Hepatocyte (in vitro differentiated cells): Measurements from ENCODE around the gene AKAP10. TPM values are rescaled to one million over a fixed set of nuclear protein-coding genes. Genes with fewer than 3 reads are reported as not detected.
"Not testable (repeated sequence)": the region's sequence is repeated elsewhere in the genome, so short reads cannot be mapped to it uniquely, and the experiment has no call there.

Source experiments
- DNase-seq: peaks from one replicate; pipeline ENCODE4 v3.0.0-alpha.2; 2016; ENCODE audit warnings: low spot score
- H2AFZ ChIP-seq: fragments of 200-600 bp; sonication (generic); 2 replicates; pipeline ENCODE4 v1.6.0; 2016; ENCODE audit warnings: antibody characterized with exemption, mild to moderate bottlenecking
- H3K27ac ChIP-seq: fragments of 200-600 bp; sonication (generic); 2 replicates; pipeline ENCODE4 v1.5.1; 2016; ENCODE audit warnings: mild to moderate bottlenecking
- H3K27me3 ChIP-seq: fragments of 200-600 bp; sonication (generic); 2 replicates; pipeline ENCODE4 v1.6.1; 2016
- H3K36me3 ChIP-seq: fragments of 200-600 bp; sonication (generic); replicated peaks from 2 replicates; pipeline ENCODE4 v1.5.1; 2016; ENCODE audit warnings: low read depth; ENCODE audit not compliant: insufficient read depth
- H3K4me1 ChIP-seq: fragments of 200-600 bp; sonication (generic); 2 replicates; pipeline ENCODE4 v1.5.1; 2016; ENCODE audit warnings: mild to moderate bottlenecking, moderate library complexity; ENCODE audit not compliant: insufficient read depth
- H3K4me2 ChIP-seq: fragments of 200-600 bp; sonication (generic); 2 replicates; pipeline ENCODE4 v1.6.0; 2016
- H3K4me3 ChIP-seq: fragments of 200-600 bp; sonication (generic); 2 replicates; pipeline ENCODE4 v1.5.1; 2016; ENCODE audit warnings: mild to moderate bottlenecking
- H3K79me2 ChIP-seq: fragments of 200-600 bp; sonication (generic); 2 replicates; pipeline ENCODE4 v1.6.0; 2017; ENCODE audit warnings: mild to moderate bottlenecking
- H3K9me2 ChIP-seq: fragments of 200-600 bp; sonication (generic); replicated peaks from 2 replicates; pipeline ENCODE4 v1.6.0; 2017; ENCODE audit warnings: mild to moderate bottlenecking; ENCODE audit not compliant: insufficient read depth
- H3K9me3 ChIP-seq: fragments of 200-600 bp; sonication (generic); 2 replicates; pipeline ENCODE4 v1.5.1; 2016; ENCODE audit warnings: low read depth, mild to moderate bottlenecking
- H4K20me1 ChIP-seq: fragments of 200-600 bp; sonication (generic); 2 replicates; pipeline ENCODE4 v1.6.0; 2016; ENCODE audit warnings: mild to moderate bottlenecking; ENCODE audit not compliant: insufficient read depth, poor library complexity, severe bottlenecking
- EZH2 ChIP-seq: fragments of 200-600 bp; sonication (generic); IDR thresholded peaks from 2 replicates; pipeline ENCODE4 v1.6.1; 2016; ENCODE audit warnings: antibody characterized with exemption, mild to moderate bottlenecking, borderline replicate concordance
- EZH2phosphoT487 ChIP-seq: fragments of 200-600 bp; sonication (generic); IDR thresholded peaks from one replicate; pipeline ENCODE4 v1.6.1; 2018; ENCODE audit warnings: antibody characterized with exemption, mild to moderate bottlenecking, low read depth, moderate library complexity; ENCODE audit not compliant: unreplicated experiment, severe bottlenecking
- WGBS: methylation state at CpG from one replicate; pipeline ENCODE4 v1.1.6; 2016; ENCODE audit warnings: low lambda C conversion rate; ENCODE audit errors: missing lambda C conversion rate; 5-methylcytosine and 5-hydroxymethylcytosine counted together
- polyA plus RNA-seq: library from polyadenylated mRNA; unstranded; fragments of >200 nt; fragmentation: Nextera tagmentation; extraction: Ambion mirVana; gene quantifications from 2 replicates; pipeline ENCODE4 v1.2.1, GENCODE V29; 2016
- total RNA-seq: library from RNA; depleted of rRNA; stranded (reverse); fragments of >200 nt; gene quantifications from 2 replicates; pipeline ENCODE4 v1.2.3, GENCODE V29; 2014
- TF ChIP-seq, protein P1 (sequence below): fragments of 200-600 bp; sonication (generic); IDR thresholded peaks from 2 replicates; pipeline ENCODE4 v1.5.1; 2016; ENCODE audit warnings: antibody characterized with exemption, mild to moderate bottlenecking; ENCODE audit not compliant: poor library complexity

AKAP10 gene, protein sequence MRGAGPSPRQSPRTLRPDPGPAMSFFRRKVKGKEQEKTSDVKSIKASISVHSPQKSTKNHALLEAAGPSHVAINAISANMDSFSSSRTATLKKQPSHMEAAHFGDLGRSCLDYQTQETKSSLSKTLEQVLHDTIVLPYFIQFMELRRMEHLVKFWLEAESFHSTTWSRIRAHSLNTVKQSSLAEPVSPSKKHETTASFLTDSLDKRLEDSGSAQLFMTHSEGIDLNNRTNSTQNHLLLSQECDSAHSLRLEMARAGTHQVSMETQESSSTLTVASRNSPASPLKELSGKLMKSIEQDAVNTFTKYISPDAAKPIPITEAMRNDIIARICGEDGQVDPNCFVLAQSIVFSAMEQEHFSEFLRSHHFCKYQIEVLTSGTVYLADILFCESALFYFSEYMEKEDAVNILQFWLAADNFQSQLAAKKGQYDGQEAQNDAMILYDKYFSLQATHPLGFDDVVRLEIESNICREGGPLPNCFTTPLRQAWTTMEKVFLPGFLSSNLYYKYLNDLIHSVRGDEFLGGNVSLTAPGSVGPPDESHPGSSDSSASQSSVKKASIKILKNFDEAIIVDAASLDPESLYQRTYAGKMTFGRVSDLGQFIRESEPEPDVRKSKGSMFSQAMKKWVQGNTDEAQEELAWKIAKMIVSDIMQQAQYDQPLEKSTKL
- total RNA-seq: 19.6 and 19.8 TPM in 2 replicates
- 15.5 and 17.6 TPM in 2 replicates for polyA plus RNA-seq

DNA sequence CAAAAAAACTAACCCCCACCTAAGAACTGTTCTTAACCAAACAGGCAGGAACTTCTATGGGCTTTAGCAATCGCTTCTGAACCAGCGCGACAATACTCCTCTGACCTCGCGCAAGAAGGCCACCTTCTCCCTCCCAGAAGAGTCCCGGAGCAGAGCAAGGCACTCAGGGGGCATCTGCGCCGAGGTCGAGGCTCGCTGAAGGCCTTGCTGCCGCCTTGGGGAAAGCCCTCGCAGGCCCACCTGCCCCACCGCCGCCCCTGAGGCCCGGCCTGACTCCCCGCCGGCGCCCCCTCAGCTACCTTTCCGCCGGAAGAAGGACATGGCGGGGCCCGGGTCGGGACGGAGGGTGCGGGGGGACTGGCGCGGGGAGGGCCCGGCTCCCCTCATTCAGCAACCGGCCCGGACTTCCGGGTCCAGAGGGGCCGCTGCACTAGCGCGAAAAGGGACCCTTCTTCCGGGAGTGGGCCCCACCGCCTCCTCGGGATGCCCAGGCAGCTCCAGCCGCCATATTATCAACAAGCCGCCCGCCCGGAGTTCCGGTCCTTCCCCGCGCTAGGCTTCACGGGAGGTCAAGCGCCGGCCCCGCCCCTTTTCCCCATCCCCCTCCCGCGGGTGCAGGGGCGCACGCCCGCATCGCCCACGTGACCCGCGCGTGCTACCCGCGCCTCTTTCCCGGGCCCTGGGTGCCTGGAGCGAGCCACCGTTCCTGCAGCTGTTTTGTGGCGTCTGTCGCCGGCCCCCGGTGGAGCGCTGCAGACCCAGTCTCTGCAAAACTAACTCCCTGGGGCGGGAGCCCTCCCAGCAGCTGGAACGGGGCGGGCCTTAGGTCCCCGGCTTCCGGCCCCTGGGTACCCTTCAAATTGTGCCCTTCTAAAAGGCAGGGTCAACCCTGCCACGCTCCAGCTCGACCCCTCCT is at the start of gene AKAP10:
Gene AKAP10, minus strand, starts transcription at position 536 of the 916 bp plus-strand sequence. Its CDS starts 149 bp downstream, at position 387.
- peak; percentile 96 for DNase-seq
- Histone ChIP-seq H3K9me3 (no peaks in the 10 kb centered on the region), H3K4me2 (peak within 1 kb of the TSS; percentile 94), H3K4me1 (peaks cover 33% of the 10 kb centered on the region), H3K27me3 (no peaks in the 10 kb centered on the region), H3K4me3 (peak within 1 kb of the TSS; percentile 92), H2AFZ (peak within 1 kb of the TSS; percentile 95), H3K36me3 (no peaks in the 10 kb centered on the region), H3K79me2 (peaks cover 59% of the 10 kb centered on the region), H3K9me2 (no peaks in the 10 kb centered on the region), H4K20me1 (peaks cover 9% of the 10 kb centered on the region), H3K27ac (peak within 1 kb of the TSS; percentile 96)
- TF ChIP-seq EZH2phosphoT487: no peak
- no peak for TF ChIP-seq EZH2
- TF ChIP-seq, protein P1, sequence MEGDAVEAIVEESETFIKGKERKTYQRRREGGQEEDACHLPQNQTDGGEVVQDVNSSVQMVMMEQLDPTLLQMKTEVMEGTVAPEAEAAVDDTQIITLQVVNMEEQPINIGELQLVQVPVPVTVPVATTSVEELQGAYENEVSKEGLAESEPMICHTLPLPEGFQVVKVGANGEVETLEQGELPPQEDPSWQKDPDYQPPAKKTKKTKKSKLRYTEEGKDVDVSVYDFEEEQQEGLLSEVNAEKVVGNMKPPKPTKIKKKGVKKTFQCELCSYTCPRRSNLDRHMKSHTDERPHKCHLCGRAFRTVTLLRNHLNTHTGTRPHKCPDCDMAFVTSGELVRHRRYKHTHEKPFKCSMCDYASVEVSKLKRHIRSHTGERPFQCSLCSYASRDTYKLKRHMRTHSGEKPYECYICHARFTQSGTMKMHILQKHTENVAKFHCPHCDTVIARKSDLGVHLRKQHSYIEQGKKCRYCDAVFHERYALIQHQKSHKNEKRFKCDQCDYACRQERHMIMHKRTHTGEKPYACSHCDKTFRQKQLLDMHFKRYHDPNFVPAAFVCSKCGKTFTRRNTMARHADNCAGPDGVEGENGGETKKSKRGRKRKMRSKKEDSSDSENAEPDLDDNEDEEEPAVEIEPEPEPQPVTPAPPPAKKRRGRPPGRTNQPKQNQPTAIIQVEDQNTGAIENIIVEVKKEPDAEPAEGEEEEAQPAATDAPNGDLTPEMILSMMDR: no peak
- WGBS: 0% methylated on average over 32 of the region's 75 CpGs

DNA sequence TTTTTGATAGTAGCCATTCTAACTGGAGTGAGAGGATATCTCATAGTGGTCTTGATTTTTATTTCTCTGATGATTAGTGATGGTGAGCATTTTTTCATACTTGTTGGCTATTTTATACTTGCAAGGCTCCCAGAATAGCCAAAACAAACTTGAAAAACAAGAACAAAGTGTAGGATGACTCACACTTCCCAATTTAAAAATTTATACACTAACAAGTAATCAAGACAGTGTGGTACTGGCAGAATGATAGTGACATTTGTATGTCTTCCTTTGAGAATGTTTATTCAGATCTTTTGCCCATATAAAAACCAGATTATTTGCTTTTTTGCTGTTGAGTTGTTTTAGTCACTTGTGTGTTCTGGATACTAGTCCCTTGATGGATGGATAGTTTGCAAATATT is 49.3 kb upstream of the AKAP10 start:
- no peak for DNase-seq
- Histone ChIP-seq H2AFZ (no peak overlapping the region), H3K9me2 (no peaks in the 10 kb centered on the region), H3K4me3 (no peak overlapping the region), H4K20me1 (no peaks in the 10 kb centered on the region), H3K27ac (no peak overlapping the region), H3K9me3 (no peaks in the 10 kb centered on the region), H3K4me2 (no peak overlapping the region), H3K36me3 (no peaks in the 10 kb centered on the region), H3K4me1 (no peaks in the 10 kb centered on the region), H3K79me2 (no peaks in the 10 kb centered on the region), H3K27me3 (peaks cover 4% of the 10 kb centered on the region)
- TF ChIP-seq EZH2: no peak
- TF ChIP-seq, protein P1: no peak
- no peak for TF ChIP-seq EZH2phosphoT487

DNA sequence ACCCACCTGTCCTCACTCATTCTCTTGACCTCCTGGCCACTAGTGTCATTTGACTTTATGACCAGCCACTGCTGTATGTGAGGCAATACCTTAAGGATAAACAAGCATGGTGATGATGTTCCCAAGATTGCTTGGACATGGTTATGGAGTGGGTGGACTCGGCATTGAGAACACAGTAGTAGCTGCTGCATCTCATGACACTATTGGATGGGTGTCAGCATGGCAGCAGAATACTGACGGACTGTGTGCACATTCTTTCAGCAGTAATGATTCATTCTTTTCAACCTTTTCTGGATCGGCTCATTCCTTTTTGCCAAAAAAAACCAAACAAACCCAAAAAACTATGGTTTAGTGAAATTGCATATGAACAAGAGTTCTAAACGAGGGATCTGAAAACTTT is 45.1 kb upstream of the AKAP10 start:
- DNase-seq: no peak
- Histone ChIP-seq H3K9me3 (no peaks in the 10 kb centered on the region), H2AFZ (no peak overlapping the region), H3K4me2 (no peak overlapping the region), H3K4me3 (no peak overlapping the region), H3K27me3 (peaks cover 4% of the 10 kb centered on the region), H3K79me2 (no peaks in the 10 kb centered on the region), H3K9me2 (no peaks in the 10 kb centered on the region), H3K4me1 (no peaks in the 10 kb centered on the region), H3K36me3 (no peaks in the 10 kb centered on the region), H4K20me1 (no peaks in the 10 kb centered on the region), H3K27ac (no peak overlapping the region)
- TF ChIP-seq, protein P1: no peak
- TF ChIP-seq EZH2: no peak
- no peak for TF ChIP-seq EZH2phosphoT487
- 88% methylated on average over 4 of the region's 4 CpGs for WGBS

DNA sequence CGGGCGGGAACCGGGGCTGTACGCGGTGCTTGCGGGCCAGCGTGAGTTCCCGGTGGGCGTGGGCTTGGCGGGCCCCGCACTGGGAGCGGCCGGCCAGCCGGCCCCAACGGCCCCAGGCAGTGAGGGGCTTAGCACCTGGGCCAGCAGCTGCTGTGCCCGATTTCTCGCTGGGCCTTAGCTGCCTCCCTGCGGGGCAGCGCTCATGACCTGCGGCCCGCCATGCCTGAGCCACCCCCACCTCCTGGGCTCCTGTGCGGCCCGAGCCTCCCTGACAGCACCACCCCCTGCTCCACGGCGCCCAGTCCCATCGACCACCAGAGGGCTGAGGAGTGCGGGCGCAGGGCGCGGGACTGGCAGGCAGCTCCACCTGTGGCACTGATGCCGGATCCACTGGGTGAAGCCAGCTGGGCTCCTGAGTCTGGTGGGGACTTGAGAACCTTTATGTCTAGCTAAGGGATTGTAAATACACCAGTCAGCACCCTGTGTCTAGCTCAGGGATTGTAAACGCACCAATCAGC is 38.9 kb upstream of the AKAP10 start:
- not testable (repeated sequence) for H3K9me3 ChIP-seq, H3K4me1 ChIP-seq, H3K4me3 ChIP-seq, H4K20me1 ChIP-seq, H3K9me2 ChIP-seq, H3K4me2 ChIP-seq, H3K36me3 ChIP-seq, H3K79me2 ChIP-seq, H3K27ac ChIP-seq, H2AFZ ChIP-seq, DNase-seq
- WGBS: 98% methylated on average over 23 of the region's 32 CpGs
- peaks cover 26% of the 10 kb centered on the region for H3K27me3 ChIP-seq
